Endodermal cell (in vitro differentiated cells): ENCODE measurements around the gene ZBTB46. TPM values are rescaled to one million over a fixed set of nuclear protein-coding genes. Genes with fewer than 3 reads are reported as not detected.
A peak's percentile ranks its signal among the peaks of the same experiment; 100 is the strongest.

Source experiments
- DNase-seq: peaks from one replicate; pipeline ENCODE4 v3.0.0-alpha.2; 2017
- H3K27ac ChIP-seq: 2 replicates; pipeline ENCODE4 v1.5.1; 2013; ENCODE audit warnings: mild to moderate bottlenecking, low read depth, low read length, moderate library complexity
- H3K27me3 ChIP-seq: 2 replicates; pipeline ENCODE4 v1.6.1; 2013; ENCODE audit warnings: mild to moderate bottlenecking, low read length, moderate library complexity; ENCODE audit not compliant: insufficient read depth, control insufficient read depth, poor library complexity, severe bottlenecking
- H3K36me3 ChIP-seq: 2 replicates; pipeline ENCODE4 v1.7.0; 2013; ENCODE audit warnings: mild to moderate bottlenecking, low read length, moderate library complexity; ENCODE audit not compliant: control insufficient read depth, insufficient read depth
- H3K4me1 ChIP-seq: one replicate; pipeline ENCODE4 v1.7.0; 2013; ENCODE audit warnings: low read length; ENCODE audit not compliant: control insufficient read depth, insufficient read depth
- H3K4me3 ChIP-seq: 2 replicates; pipeline ENCODE4 v1.5.1; 2013; ENCODE audit warnings: mild to moderate bottlenecking, low read length, moderate library complexity
- H3K9ac ChIP-seq: 2 replicates; pipeline ENCODE4 v1.6.1; 2013; ENCODE audit warnings: mild to moderate bottlenecking, low read length, moderate library complexity; ENCODE audit not compliant: poor library complexity, severe bottlenecking; ENCODE audit errors: extremely low read depth
- H3K9me3 ChIP-seq: 2 replicates; pipeline ENCODE4 v1.6.1; 2013; ENCODE audit warnings: mild to moderate bottlenecking, low read length, moderate library complexity; ENCODE audit not compliant: control insufficient read depth
- H3K27ac Mint-ChIP-seq: 2 replicates; pipeline ENCODE4 v1.8.0; 2020; ENCODE audit warnings: mixed read lengths
- H3K27me3 Mint-ChIP-seq: 2 replicates; pipeline ENCODE4 v1.8.0; 2021; ENCODE audit warnings: mild to moderate bottlenecking, mixed read lengths; ENCODE audit not compliant: insufficient read depth
- H3K36me3 Mint-ChIP-seq: 2 replicates; pipeline ENCODE4 v1.8.0; 2020; ENCODE audit warnings: low read depth, mixed read lengths
- H3K4me1 Mint-ChIP-seq: 2 replicates; pipeline ENCODE4 v1.8.0; 2020; ENCODE audit warnings: mixed read lengths
- H3K4me3 Mint-ChIP-seq: 2 replicates; pipeline ENCODE4 v1.8.0; 2020; ENCODE audit warnings: mild to moderate bottlenecking, moderate library complexity, mixed read lengths
- H3K9me3 Mint-ChIP-seq: 2 replicates; pipeline ENCODE4 v1.8.0; 2020; ENCODE audit warnings: mild to moderate bottlenecking, mixed read lengths
- WGBS, 2 experiments: methylation state at CpG; one replicate each; pipeline versions ENCODE4 v1.1.5 to v1.1.7; 2013; ENCODE audit warnings: missing lambda C conversion rate in 2 of 2, mixed read lengths in 1 of 2; ENCODE audit not compliant: insufficient coverage in 1 of 2, insufficient read length in 1 of 2; 5-methylcytosine and 5-hydroxymethylcytosine counted together
- total RNA-seq, 2 donors: library from RNA; stranded (reverse); fragmentation: NEBNext Ultra II Directional in 1 of 2; extraction: Animal tissue kit (Norgen Biotek cat#: 25700) in 1 of 2; gene quantifications; 2 replicates in 1 of 2; 3 replicates in 1 of 2; pipeline ENCODE4 v1.2.1, GENCODE V29; 2021
- TF ChIP-seq, protein P1 (sequence below): fragments of 200-600 bp; sonication (generic); conservative IDR thresholded peaks from 2 replicates; pipeline ENCODE4 v1.5.0; 2021; ENCODE audit warnings: antibody characterized with exemption, mild to moderate bottlenecking

Gene ZBTB46
- total RNA-seq, 2 donors from 2014 or later: 24.9 to 25.9 TPM

DNA sequence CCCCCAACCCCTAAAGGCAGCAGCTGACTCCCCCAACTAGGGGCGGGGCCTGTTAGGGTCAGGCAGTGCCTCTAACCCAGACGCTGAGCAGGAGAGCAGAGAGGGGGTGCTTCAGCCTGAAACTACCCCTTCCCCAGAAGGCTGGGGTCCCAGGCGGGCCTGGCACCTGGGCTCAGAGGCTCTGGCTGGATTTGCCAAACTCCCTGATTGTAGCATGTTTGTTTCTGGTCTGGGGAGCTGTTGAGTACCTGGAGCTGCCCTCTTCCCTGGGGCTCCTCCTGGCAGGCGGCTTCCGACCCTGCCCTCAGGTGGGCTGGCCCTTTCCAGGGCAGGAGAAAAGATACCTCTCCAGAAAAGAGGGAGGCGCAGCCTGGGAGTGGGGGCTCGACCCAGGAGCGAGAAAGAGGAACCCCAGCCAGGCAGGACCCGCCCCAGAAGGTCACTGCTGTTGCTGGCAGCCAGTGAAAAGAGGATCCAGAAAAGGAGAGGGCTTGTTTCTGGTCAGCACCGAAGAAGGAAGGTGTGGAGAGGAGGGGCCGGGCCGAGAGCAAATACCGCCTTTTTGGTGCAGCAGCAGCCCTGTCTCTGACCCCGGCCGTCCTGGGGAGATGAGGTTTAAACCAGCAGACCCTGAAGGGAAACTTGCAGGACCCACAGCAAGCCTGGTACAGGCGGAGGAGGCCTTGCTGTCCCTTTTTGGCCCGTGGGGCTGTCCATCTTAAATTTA is 29.4 kb upstream of the ZBTB46 start:
- peak; percentile 73 for DNase-seq
- Histone ChIP-seq H3K4me3 (no peak overlapping the region), H3K9ac (no peak overlapping the region), H3K36me3 (peaks cover 6% of the 10 kb centered on the region), H3K27me3 (no peaks in the 10 kb centered on the region), H3K27ac (no peak overlapping the region), H3K4me1 (peaks cover 4% of the 10 kb centered on the region), H3K9me3 (no peaks in the 10 kb centered on the region)
- H3K4me1 Mint-ChIP-seq: peaks cover 31% of the 10 kb centered on the region
- H3K27me3 Mint-ChIP-seq: peaks cover 3% of the 10 kb centered on the region
- no peaks in the 10 kb centered on the region for H3K9me3 Mint-ChIP-seq
- H3K27ac Mint-ChIP-seq: peak overlapping the region; percentile 24
- H3K36me3 Mint-ChIP-seq: peaks cover 4% of the 10 kb centered on the region
- H3K4me3 Mint-ChIP-seq: no peak overlapping the region
- 86% methylated on average over 7 to 17 of the region's 17 CpGs for WGBS, 2 experiments
- TF ChIP-seq, protein P1, sequence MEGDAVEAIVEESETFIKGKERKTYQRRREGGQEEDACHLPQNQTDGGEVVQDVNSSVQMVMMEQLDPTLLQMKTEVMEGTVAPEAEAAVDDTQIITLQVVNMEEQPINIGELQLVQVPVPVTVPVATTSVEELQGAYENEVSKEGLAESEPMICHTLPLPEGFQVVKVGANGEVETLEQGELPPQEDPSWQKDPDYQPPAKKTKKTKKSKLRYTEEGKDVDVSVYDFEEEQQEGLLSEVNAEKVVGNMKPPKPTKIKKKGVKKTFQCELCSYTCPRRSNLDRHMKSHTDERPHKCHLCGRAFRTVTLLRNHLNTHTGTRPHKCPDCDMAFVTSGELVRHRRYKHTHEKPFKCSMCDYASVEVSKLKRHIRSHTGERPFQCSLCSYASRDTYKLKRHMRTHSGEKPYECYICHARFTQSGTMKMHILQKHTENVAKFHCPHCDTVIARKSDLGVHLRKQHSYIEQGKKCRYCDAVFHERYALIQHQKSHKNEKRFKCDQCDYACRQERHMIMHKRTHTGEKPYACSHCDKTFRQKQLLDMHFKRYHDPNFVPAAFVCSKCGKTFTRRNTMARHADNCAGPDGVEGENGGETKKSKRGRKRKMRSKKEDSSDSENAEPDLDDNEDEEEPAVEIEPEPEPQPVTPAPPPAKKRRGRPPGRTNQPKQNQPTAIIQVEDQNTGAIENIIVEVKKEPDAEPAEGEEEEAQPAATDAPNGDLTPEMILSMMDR: no peak

GRCh38 chr20:63859166-63859699 is 28.2 kb upstream of the ZBTB46 start:
- Histone ChIP-seq H3K9ac (no peak overlapping the region), H3K27me3 (no peaks in the 10 kb centered on the region), H3K9me3 (no peaks in the 10 kb centered on the region), H3K27ac (peak overlapping the region; percentile 68), H3K36me3 (peaks cover 6% of the 10 kb centered on the region), H3K4me3 (no peak overlapping the region), H3K4me1 (peaks cover 4% of the 10 kb centered on the region)
- 69 to 100% methylated on average over 2 to 7 of the region's 7 CpGs for WGBS, 2 experiments
- Mint-ChIP-seq H3K36me3 (peaks cover 4% of the 10 kb centered on the region), H3K27ac (peak overlapping the region; percentile 55), H3K4me1 (peaks cover 31% of the 10 kb centered on the region), H3K27me3 (peaks cover 3% of the 10 kb centered on the region), H3K4me3 (peak overlapping the region; percentile 40), H3K9me3 (no peaks in the 10 kb centered on the region)
- TF ChIP-seq, protein P1: no peak
- DNase-seq: no peak

DNA sequence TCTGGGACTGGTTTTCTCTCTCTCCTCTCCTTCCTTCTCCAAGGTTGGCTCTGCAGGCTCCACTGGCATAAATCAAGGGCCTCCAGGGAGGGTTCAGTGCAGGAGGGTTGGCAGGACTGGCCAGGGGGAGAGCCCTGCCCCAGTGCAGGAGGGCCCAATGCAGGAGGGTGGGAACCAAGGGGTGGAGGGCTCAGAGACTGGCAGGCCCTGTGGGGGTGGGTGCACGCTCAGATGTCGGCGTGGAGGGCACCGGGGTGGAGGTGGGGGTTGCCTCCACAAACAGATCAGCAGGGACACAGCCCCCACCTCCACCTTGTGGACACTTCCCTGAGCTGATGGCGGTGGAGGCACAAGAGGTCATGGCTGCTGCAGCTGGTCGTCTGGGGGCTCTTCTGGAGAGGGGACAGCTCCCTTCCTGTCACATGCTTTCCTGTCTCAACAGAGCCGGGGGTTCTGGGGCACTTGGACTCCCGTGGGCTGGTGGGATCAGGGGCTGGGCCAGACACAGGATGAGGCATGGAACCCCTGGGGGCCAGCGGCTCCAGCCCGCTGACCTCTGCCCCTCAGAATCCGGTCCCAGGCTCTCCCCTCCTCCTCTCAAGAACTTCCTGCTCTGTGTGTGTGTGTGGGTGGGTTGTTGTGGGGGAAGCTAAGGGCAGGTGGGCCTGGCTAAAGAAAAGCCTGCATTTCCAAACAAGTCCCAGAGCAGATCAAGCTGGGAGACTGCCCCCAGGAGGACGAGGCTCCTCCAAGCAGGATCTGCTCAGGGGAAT is 27.5 kb upstream of the ZBTB46 start:
- Mint-ChIP-seq H3K9me3 (no peaks in the 10 kb centered on the region), H3K27me3 (peaks cover 3% of the 10 kb centered on the region), H3K36me3 (peaks cover 4% of the 10 kb centered on the region), H3K27ac (peak overlapping the region; percentile 55), H3K4me3 (peak overlapping the region; percentile 40), H3K4me1 (peaks cover 26% of the 10 kb centered on the region)
- Histone ChIP-seq H3K4me1 (peaks cover 4% of the 10 kb centered on the region), H3K27ac (peak overlapping the region; percentile 68), H3K36me3 (peaks cover 5% of the 10 kb centered on the region), H3K27me3 (no peaks in the 10 kb centered on the region), H3K9ac (no peak overlapping the region), H3K4me3 (no peak overlapping the region), H3K9me3 (no peaks in the 10 kb centered on the region)
- TF ChIP-seq, protein P1: peak; percentile 71
- WGBS, 2 experiments: 20 to 44% methylated on average over 4 to 12 of the region's 12 CpGs
- peak; percentile 79 for DNase-seq
